Thyroid gland (tissue), 4 donors: ENCODE results near the gene OTOGL.

Source experiments
- CTCF ChIP-seq, 6 experiments: fragments of 200-600 bp in 3 of 6; fragments of 450-650 bp in 3 of 6; sonication (generic) in 3 of 6; IDR thresholded peaks; one replicate each; pipeline ENCODE4 v1.5.1; 2016 to 2019; ENCODE audit warnings: antibody characterized with exemption in 6 of 6, mild to moderate bottlenecking in 2 of 6, inconsistent platforms in 1 of 6, moderate library complexity in 1 of 6
- POLR2A ChIP-seq, 2 donors: fragments of 450-650 bp; IDR thresholded peaks; one replicate each; pipeline ENCODE4 v1.6.1; 2017; ENCODE audit warnings: antibody characterized with exemption in 2 of 2, mild to moderate bottlenecking in 2 of 2, moderate library complexity in 1 of 2

- TF ChIP-seq CTCF (IDR thresholded peaks at IDR 0.05) (no peak), POLR2A (IDR thresholded peaks at IDR 0.05) (no peak)
Measured at GRCh38 chr12:80184926-80185325, 85.6 kb downstream of the OTOGL start.
